Activated CD4-positive, CD25-positive, alpha-beta regulatory T cell treated with anti-CD3 and anti-CD28 coated beads, Interleukin-2, amount 50 U/mL, for 72 hours (primary cell): ENCODE data around the gene CHRNA7.

Source experiments
- DNase-seq: peaks from one replicate; pipeline ENCODE4 v3.0.0; 2021

CHRNA7 gene

DNA sequence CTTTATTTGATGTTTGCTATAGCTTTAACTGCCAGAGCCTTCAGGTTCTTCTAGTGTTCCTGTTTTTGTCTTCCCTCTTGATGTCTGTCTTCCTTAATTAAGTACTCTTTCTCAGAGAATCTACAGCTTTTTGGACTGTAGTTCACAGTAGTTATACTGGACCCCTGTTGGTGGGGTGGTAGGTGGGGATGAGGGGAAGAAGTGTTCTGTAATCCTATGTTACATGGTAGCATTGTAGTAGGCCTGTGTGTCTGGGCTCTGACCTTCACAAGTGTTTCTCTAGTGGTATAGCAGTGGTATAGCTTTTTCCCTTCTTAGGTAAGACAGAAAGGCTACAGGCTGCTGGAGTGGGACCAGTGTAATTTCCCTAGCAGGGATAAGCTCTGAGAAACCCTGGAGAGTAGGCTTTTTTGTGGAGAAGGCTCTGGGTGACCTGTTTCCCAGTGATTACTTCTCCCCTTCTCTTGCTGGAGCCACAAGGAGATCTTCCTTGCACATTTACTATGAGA lies 59.6 kb downstream of the CHRNA7 start:
- no peak for DNase-seq

DNA sequence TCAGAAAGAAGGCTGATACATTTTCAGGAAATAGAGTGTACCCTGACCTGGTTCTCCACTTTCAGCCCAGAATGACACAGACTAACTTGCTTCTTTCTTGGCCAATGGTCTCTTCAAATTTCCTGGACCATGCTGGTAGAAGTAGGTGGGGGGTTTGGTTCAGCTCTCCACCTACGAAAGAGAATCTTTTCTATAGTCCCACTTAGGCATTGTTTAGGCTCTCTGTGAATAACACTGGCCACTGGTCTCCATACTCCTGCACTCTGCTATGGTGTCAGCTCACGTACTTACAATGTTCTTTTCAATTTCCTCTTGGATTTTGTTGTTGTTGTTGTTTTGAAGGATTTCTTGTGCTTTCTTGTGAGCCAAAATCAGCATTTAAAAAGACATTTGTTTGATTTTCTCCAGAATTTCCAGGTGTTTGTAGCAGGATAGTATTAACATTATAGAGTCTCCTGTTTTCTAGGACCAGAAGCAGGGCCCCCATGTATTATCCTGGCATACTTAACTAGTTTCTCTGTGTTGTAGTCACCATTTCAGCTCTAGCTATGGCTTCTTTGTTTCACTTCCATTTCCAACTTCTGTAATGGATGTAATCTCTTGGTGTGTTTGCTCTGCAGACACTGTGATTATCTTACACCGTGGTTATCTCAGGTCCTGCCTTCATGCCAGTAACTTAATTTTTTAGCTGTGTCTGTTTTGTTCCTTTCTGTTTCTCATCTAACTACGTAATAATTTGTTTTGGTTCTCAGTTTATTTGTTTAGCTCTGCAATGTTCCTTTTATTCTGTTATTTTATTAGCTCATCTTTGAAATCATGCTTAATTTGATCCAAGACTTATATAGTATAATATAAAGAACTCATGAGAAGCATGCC lies 61.4 kb downstream of the CHRNA7 start:
- DNase-seq = no peak

DNA sequence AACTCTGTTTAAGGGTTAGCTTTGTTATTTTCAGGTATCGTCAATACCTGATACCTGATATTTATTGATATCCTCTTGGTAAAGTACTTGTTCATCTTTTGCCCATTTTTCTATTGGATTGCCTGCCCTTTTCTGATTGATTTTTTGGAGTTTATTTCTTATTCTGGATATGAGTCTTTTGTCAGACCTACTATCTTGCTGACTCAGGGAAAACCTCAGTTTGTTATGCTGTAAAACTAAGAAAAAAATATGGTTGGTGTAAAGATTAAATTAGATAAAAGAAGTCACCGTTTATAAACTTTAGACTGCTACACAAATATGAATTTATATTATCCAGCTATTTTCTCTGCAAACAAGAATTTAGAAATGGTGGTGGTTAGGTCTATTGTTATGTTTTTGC lies 65.9 kb downstream of the CHRNA7 start:
- no peak for DNase-seq

DNA sequence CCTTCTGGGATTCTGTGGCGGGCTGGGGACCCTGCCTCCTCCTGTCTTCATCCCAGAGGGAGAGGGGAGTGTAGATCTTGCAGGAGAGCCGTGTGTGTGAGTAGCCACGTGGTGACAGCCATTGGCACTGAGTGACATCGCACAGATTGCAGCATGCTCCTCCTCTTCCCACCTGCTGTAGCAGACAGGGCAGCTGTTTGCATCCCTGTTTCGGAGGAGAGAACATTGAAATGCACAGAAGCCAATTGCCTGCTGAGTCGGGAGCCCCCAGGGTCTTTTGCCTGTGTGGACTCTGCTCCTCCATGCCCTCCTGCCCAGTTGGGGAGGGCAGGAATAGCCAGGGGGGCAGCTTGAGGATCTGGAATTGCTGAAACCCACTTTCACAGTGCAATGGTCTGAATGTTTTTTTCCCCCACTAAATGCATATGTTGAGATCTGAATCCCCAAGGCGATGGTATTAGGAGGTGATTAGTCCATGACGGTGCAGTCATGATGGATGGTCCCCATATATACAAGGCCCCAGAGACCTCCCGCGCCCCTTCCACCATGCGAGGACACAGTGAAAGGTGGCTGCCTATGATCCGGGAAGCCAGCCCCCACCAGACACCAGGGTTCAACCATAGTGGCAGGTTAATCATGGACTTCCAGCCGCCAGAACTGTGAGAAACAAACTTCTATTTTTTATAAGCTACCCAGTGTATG lies 66.8 kb downstream of the CHRNA7 start:
- no peak for DNase-seq

DNA sequence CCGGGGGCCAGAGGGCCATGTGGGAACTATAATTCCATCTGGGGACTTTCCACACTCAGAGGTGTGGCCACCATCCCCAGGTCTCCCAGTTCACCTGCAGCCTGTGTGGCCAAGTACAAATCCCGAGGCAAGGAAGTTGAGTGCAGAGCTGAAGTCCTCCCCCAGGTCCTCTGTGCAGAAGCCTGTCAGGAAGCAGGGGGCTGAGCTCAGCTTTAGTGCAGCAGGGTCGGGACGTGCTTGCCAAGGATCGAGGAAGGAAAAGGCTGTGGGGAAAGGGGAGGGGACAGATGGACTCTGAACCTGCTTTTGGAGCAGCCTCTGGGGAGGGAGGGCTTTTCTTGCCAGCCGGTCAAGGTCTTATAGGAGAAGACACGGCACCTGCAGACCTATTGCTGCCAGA lies 67.7 kb downstream of the CHRNA7 start:
- DNase-seq = no peak

DNA sequence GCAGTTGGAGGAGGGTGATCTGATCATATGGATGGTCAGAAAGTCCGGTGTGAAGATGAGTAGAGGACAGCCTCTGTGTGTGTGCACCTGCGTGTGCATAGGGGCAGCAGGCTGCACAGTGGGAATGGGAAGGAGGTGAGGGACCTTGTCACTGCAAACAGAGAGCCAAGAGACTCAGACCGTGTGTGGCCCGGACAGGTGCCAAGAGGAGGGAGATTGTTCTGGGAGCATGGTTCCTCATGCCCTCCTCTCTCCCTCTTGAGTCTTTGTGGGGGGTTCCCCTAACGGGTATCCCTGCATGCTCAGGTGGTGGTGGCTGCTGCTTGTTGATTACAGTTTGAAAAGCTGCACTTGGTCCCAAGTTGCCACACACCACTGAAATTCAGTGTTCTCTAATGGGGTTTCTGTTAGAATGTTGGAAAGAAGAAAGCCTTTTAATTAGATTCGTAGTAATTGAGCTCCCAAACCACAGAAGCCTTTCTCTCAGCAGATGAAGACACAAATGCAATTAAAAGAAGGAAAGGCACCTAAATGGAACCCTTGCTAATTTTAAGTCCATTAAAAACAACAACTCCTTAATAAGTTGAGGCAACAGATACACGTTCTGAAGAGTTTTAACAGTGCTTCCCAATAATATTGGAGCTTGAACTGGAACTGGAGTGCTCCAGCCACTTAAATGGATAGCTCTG lies 68.9 kb downstream of the CHRNA7 start:
- DNase-seq = no peak

DNA sequence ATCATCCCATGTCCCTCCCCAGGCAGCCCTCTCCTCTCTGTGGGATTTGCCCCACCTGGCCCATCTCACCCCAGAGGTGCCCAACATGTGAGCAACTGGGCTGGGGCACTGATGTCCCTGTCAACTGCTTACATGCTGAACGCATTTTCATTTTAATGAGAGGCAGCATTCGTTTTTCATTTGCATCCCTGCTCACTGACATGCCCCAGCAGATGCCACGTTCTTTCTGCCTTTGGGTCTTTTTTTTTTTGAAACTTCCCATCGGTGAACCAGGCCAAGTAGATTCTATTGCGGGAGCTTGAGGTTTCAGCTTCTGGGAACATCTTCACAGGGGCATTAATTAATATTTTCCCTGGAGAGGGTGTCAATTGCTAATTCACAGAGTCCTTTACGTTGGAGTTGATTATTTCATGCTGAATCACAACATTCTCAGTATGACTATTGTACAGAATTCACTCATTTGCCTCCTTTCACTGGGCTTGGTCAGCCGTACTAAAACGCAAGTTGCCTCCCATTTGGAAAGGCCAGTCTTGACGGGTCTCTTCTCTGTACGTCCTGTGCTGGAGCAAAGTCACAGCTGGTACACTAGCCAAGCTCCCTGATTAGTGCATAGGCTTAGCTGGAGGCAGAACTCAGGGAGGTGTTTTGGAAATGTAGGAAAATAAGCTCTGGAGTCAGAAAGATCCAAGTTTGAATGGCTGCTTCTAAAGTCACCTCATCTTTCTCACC lies 69.8 kb downstream of the CHRNA7 start:
- no peak for DNase-seq

DNA sequence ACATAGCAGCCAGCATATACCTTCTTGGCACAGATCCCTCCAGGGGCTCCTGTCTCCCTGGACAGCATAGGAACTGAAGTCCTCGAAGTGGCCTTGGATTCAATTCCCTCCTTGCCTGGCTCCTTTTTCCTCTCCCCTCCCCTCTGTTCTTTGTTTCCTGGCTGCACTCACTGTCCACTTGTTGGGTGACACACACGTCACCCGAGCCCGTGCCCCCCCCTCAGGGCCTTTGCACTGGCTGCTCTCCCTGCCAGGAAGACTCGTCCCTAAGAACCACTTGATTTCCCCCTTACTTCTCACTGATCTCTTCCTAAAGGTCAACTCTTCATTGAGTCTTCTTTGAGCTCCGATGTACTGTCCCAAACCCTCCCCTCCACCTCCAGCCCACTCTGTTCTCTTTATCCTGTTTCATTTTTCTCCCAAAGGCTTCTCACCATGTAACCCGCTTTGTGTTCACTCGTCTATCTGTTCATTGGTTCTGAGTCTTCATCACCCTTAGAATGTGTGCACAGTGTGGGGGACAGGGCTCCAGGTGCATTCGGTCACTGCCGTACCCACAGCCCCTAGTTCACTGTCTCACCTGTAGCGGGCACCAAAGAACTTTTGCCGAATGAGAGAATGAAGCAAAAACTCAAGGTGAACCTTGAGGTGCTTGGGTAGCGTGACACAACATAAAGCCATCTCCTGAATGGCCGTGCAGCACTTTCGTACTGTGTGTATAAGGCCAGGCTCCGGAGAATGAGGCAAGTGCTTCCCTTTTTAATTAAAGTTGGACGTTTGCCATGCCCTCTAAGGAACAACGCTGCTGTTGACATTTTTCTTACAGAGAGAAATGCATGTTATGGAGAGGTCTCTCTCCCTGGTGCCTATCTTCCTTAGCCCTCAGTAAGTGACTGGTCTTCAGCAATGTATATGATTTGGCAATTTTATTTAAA lies 74.0 kb downstream of the CHRNA7 start:
- no peak for DNase-seq

DNA sequence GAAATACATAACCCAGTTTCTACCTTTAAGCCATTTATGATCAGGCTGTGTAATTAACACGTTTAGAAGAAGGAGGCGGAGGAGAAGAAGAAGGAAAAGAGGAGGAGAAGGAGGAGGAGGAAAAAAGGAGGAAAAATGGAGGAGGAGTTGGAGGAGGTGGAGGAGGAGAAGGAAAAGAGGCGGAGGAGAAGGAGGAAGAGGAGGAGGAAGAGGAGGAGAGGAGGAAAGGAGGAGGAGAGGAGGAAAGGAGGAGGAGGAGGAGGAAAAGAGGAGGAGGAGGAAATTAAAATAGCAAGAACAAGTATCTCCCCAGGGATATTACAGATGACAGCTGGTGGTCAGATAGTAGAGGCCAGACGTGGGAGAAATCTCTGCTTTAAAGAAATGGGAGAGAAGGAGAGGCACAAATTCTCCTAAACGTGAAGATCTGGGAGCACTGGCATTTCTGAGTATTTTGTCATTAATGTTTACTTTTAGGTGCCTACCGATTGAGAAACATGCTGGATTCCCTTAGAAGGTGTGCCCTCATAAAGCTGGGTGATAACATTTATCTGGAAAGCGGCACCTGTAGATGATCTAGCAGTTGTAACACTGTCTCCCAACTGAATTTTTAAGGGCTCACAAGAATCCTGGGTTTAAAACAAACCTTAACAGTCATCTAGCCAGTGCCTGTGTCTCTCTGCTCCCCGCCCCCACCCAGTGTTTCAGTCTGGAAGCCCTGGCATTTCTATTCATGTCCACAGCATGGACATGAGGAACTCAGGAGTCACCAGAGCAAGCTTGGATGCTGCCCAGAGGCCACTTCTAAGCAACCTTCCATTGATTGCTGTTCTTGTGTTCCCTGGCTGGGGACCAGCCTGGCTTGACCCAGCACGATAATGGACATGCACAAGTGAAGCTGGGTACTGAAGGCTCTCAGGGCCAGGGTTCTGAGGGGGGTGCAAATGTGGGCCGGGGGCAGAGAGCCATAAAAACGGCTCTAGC lies 75.2 kb downstream of the CHRNA7 start:
- DNase-seq = no peak

DNA sequence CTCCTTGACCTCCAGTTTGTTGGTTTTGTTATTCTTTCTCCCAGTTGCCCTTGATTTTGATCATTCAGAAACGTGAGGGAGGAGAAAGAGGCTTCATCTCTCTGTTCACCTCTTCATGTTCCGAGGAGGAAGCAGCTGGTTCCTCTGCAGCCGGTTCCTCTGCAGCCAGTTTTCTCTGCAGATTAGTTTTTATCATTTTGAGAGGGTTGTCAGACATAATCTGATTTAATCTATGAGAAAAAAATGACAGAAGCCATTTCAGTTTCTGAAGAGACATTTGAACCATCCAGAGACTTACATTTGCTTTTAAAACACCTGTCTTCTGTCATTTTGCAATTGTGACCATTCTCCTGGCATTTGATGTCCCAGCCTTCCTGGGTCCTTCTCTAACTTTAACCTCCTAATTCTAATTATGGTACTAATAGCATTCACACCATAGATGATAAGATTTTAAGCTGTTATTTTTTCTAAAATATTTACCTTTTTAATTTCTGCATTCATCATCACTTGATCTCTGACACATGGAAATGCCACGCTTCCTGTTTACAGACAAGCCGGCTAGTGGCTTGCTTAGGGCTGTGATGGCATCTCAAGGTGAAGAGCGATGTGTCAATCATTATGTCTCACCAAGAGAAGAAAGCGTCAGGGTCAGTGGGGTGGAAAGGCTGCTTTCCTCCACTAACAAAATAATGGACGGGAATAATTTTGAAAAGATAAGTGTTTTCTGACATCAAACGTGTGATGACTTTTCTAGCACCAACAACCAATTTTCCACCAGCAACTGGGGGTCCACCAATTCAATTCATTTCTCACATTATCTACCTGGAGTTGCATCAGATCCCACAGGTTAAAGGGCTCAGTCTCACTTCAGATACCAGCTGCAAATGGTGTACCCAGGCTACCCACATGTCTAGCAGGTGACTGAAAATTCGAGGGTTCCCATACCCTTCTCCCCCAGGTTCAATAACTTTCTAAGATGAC lies 76.4 kb downstream of the CHRNA7 start:
- DNase-seq = no peak

DNA sequence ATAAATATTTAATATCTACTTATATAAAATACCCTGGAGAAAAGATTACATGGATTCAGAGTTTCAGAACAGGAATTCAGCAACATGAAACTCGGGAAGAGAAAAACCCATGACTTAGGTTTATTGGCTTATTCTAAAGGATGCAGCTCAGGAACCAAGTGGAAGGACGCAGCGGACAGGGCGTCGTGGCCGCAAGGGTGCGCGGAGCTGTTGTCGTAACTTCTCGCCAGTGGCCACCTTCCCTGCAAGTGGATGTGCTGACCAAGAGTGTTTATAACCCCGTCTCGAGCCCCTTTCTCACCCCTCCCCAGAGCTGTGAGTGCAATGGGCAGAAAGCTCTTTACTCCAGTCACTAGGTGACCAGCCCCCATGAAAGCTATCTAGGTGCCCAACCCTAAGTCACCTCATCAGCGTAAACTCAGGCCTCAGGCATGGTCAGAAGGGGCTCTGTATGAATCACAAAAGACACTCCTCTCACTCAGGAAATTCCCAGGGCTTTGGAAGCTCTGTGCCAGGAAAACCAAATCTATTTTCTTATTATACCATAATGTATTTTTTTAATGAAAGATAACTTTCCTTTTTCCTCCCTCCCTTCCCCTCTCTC lies 77.3 kb downstream of the CHRNA7 start:
- no peak for DNase-seq

DNA sequence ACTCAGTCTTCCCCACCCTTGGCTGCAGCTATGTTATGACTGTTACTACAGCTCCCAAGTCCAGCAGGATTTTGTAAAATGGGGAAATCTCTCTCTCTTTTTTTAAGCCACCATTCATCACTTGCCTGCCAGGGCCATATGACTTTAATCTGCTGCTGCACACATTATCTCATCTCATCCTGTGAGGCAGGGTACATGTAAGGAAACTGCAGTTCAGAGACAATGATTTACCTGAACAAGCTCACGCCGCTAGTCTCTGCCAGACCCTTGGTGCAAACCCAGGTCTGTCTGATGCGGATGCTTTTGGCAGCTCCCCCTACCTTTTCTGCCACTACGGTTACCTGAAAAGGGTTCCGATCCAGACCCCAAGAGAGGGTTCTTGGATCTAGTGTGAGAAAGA lies 78.3 kb downstream of the CHRNA7 start:
- DNase-seq = no peak

DNA sequence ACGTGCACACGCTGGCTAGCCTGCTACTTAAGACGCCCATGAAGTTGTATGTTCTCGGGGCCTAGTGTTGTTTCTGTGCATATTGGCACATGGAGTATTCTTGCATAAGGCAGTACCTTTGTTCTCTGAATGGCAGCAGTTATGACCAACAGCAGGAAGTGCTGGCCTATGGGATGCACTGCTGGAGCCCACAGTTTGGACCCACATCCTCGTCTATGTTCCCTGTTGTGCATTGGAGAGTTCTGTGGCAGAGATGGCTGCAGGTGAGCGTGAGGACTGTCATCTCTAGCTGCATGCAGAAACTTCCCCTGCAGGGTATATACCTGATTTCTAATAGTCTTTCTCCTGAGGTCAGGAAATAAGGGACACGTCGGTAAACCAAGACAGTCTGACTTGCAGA lies 81.8 kb downstream of the CHRNA7 start:
- no peak for DNase-seq

DNA sequence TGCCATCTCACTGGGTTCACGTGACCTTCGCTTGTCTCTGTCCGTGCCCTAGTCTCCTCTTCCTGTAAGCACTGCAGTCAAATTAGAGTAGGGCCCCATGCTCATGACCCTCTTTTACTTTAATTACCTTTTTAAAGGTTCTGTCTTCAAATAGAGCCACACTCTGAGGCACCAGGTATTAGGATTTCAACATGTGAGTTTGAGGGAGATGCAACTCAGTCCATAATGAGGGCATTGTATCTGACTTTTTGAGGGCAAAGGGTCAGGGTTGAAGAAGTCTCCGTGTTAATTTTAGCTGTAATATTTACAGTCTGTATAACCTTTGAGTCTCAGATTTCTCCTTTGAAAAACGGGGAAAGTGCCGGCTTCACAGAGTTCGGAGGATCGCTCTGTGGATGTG lies 82.9 kb downstream of the CHRNA7 start:
- no peak for DNase-seq

DNA sequence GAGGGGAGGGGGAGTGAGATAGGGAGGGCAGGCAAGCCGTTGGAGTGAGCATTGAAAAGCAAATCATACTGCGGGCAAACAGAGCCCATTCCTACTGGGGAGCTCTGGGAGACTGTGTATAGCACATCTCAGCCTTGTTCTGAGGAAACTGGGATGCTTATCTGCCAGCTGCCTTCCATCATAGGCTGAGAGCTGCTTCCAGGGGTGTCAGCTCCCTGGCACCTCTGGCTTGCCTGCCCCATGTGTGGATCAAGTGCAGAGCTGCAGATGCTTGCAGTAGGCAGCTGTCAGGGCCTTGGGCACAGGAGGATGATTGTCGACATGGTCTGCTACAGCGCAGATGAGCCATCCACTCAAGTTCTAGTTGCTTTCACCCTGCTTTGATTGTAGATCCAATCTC lies 86.8 kb downstream of the CHRNA7 start:
- no peak for DNase-seq

DNA sequence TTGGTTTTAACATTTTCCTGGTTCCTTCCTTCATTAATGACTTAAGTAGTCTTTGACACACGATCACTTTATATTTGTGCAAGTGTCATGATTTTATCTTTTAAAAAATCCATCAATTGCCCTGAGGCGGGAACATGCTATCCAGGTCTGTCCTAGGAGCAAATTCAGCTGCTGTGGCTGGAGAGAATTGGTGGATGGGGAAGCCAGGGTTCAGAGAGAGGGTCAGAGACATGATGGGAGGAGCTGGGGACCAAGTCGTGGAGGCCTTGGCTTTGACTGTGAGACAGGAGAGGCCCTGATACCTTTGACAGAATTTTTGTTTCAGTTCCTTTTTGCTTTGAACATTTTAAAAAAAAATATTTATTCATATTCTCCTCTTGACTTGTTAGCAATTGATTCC lies 89.0 kb downstream of the CHRNA7 start:
- no peak for DNase-seq

DNA sequence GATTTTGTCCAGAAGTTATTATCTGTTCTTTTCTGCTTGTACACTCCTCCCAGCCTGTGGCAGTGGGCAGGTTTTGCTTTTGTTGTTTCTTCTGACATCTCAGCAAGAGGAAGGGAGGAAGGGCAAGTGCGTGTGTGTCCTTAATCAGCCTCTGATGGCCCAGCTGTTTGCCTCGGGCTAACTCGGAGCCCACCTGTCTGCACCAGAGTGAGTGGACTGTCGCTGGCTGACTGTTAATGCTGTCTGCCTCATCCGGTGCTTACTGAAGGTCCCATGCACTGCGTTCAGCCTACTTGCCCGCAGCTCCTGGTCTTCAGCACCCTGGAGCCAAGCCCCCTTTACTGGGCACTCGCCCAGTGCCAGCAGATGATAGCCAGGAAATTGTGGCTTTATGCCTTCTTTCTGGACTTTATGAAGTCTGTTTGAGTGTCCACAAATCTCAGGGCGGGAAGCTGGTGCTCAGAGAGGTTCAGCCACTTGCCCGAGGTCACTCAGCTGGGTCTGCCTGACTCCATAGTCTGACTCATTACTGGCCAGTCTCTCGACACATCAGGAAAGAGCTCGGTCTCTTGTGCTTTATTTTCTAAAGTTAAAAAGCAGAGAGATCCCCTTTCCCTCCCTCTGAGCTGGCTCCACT lies 89.5 kb downstream of the CHRNA7 start:
- DNase-seq = no peak
